Ectodermal cell (in vitro differentiated cells): Measurements from ENCODE around the gene LPAR3.

Experiments
- H3K27ac ChIP-seq: 2 replicates; pipeline ENCODE4 v1.7.0; 2013; ENCODE audit warnings: mild to moderate bottlenecking, low read depth, low read length; ENCODE audit not compliant: insufficient read depth, poor library complexity, severe bottlenecking
- H3K27me3 ChIP-seq: 2 replicates; pipeline ENCODE4 v1.7.0; 2013; ENCODE audit warnings: mild to moderate bottlenecking, low read length; ENCODE audit not compliant: insufficient read depth, control insufficient read depth, poor library complexity, severe bottlenecking
- H3K36me3 ChIP-seq: one replicate; pipeline ENCODE4 v1.7.0; 2013; ENCODE audit warnings: low read length; ENCODE audit not compliant: control insufficient read depth, insufficient read depth
- H3K4me1 ChIP-seq: one replicate; pipeline ENCODE4 v1.7.0; 2013; ENCODE audit warnings: low read length; ENCODE audit not compliant: control insufficient read depth, insufficient read depth
- H3K4me3 ChIP-seq: 2 replicates; pipeline ENCODE4 v1.7.0; 2013; ENCODE audit warnings: low read depth, low read length, control low read depth; ENCODE audit not compliant: insufficient read depth
- H3K9me3 ChIP-seq: 2 replicates; pipeline ENCODE4 v1.7.0; 2013; ENCODE audit warnings: mild to moderate bottlenecking, low read length, moderate library complexity; ENCODE audit not compliant: control insufficient read depth
- WGBS, 2 experiments: methylation state at CpG; one replicate each; pipeline ENCODE4 v1.1.7; 2013; ENCODE audit warnings: missing lambda C conversion rate in 2 of 2; 5-methylcytosine and 5-hydroxymethylcytosine counted together

The LPAR3 gene

DNA sequence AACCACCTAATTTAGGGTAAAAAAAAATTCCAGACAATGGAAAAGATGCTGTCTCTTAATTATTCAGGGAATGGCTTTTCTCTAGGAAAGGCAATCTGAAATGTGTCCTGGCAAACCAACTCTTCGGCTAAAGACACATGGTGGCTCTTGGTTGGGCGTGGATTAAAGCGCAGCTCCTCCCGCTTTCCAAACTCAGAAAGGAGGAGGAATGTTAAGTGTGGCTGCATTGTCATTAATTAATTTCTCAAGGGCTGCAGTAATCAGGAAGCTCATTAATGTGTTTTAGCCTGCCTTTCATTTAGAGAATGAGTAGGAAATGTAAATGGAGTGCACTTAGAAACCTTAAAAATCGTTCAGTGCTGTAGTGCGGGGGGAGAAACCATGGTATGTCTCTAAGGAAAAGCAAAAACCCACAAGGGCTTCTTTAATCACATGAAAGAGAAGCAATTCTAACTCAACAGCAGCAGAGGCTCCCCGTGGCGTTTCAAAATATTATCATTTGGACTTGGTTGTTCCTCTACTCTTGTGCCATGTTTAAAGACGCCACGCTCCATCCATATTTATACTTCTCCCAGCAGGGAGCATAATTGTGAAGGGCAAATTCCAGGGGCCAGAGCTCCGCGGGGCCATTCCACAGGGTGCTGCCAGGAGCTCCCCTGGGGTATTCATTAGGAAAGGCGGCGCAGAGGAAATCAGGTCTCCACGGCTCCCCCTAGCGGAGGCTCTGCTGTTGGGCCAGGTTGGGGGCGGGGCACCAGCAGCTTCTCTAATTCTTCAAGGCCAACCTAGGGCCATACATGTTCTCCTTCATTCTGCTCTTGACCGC lies 110.8 kb downstream of the LPAR3 start:
- Histone ChIP-seq H3K27ac (no peak overlapping the region), H3K4me1 (no peaks in the 10 kb centered on the region), H3K9me3 (no peaks in the 10 kb centered on the region), H3K36me3 (no peaks in the 10 kb centered on the region), H3K27me3 (no peaks in the 10 kb centered on the region), H3K4me3 (no peak overlapping the region)
- 72 to 73% methylated on average over 18 of the region's 18 CpGs for WGBS, 2 experiments

GRCh38 chr1:84780000-84780716 lies 112.8 kb downstream of the LPAR3 start:
- Histone ChIP-seq H3K4me1 (no peaks in the 10 kb centered on the region), H3K9me3 (no peaks in the 10 kb centered on the region), H3K4me3 (no peak overlapping the region), H3K27ac (no peak overlapping the region), H3K36me3 (no peaks in the 10 kb centered on the region), H3K27me3 (no peaks in the 10 kb centered on the region)
- 90 to 91% methylated on average over 6 to 8 of the region's 8 CpGs for WGBS, 2 experiments

GRCh38 chr1:84776639-84777038 lies 116.4 kb downstream of the LPAR3 start:
- Histone ChIP-seq H3K36me3 (no peaks in the 10 kb centered on the region), H3K4me3 (no peak overlapping the region), H3K9me3 (no peaks in the 10 kb centered on the region), H3K4me1 (no peaks in the 10 kb centered on the region), H3K27me3 (no peaks in the 10 kb centered on the region), H3K27ac (no peak overlapping the region)
- WGBS, 2 experiments, result 85 to 91% methylated on average over 4 to 5 of the region's 5 CpGs

DNA sequence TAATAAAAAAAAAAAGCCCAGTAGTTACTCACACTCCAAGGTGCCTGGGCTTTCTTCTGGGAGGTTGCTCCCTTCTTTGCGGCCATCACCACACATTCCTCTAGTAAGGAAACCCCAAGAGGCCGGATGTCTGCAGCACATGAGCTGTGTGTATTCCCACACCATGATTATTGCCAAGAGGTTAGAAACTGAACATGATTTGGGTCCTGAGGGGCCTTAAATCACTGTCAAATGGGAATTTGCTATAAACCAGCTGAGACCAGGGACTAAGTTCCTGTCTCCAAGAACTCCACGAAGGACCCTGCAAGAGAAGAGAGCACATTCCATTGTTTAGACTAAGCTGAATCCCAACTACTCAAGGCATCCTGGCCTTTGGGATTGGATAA lies 117.5 kb downstream of the LPAR3 start:
- Histone ChIP-seq H3K4me1 (no peaks in the 10 kb centered on the region), H3K36me3 (no peaks in the 10 kb centered on the region), H3K9me3 (no peaks in the 10 kb centered on the region), H3K27me3 (no peaks in the 10 kb centered on the region), H3K27ac (no peak overlapping the region), H3K4me3 (no peak overlapping the region)
- WGBS, 2 experiments, result 96 to 97% methylated on average over 2 of the region's 3 CpGs

DNA sequence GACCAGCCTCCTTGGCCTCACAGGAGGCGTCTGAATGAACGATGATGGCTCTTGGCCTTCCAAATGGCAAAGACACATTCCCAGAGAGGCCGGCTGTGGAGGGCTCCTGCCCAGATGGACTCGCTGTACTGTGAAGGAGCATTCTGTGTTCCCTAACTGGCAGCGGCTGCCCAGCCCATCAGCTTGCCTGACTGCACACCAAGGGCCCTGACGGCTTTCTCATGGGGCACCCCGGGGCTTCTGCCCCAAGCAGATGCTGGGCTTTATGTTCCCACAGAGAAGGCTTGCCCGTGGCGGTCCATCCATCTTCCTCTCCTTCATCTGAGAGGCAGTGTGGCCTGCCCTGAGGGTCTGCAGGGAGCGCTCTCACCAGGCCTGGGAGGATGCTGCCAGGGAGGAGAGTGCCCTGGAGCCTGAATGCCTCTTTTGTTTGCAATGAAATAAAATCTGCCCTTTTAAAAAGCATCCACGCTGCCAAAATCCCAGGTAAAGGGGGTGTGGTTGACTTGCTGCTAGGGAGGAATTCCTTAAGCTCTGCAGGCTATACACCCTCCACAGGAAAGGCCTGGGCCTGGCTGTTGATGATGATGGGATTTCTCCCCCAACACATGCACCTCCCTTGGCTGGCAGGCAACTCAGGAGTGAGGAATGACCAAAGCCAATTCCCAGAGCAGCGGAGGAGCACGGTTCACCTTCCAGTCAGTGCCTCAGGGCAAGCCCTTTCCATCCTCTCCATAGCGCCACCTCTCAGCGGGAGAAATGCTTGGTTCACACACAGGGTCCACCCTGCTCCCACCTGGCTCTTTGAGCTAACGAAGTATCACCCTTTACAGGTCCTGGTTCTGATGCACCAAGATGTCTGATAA lies 118.1 kb downstream of the LPAR3 start:
- Histone ChIP-seq H3K4me3 (no peak overlapping the region), H3K4me1 (no peaks in the 10 kb centered on the region), H3K36me3 (no peaks in the 10 kb centered on the region), H3K27ac (no peak overlapping the region), H3K27me3 (no peaks in the 10 kb centered on the region), H3K9me3 (no peaks in the 10 kb centered on the region)
- WGBS, 2 experiments, result 66 to 73% methylated on average over 16 of the region's 16 CpGs

DNA sequence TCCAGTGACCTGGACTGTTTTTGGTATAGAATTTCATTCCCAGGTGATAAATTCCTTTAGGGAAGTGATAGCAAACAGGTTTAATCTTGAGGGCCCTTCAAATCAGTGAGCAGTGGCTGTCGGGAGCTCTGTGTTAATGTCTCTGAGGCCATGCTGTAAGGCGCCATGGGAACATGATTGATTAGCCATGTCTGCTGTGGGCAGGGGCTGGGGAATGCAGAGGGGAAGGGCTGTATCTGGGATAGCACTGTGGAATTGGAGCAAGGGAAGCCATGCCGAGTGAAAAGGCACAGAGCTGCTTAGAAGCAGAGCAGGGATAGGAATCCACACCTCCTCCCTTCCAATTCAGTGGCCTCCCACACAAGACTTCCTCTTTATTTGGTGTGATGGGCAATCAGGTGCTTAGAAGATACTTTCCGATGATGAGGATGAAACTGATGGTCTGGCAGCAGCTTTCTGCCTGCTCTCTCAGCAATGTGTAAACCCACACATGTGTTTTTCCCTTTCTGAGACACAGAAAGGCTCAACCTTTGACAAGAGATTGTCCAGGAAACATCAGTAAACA lies 119.0 kb downstream of the LPAR3 start:
- H3K9me3 ChIP-seq, result no peaks in the 10 kb centered on the region
- H3K36me3 ChIP-seq, result no peaks in the 10 kb centered on the region
- H3K4me3 ChIP-seq, result no peak overlapping the region
- 83 to 88% methylated on average over 4 of the region's 4 CpGs for WGBS, 2 experiments
- H3K4me1 ChIP-seq, result no peaks in the 10 kb centered on the region
- no peak overlapping the region for H3K27ac ChIP-seq
- no peaks in the 10 kb centered on the region for H3K27me3 ChIP-seq

DNA sequence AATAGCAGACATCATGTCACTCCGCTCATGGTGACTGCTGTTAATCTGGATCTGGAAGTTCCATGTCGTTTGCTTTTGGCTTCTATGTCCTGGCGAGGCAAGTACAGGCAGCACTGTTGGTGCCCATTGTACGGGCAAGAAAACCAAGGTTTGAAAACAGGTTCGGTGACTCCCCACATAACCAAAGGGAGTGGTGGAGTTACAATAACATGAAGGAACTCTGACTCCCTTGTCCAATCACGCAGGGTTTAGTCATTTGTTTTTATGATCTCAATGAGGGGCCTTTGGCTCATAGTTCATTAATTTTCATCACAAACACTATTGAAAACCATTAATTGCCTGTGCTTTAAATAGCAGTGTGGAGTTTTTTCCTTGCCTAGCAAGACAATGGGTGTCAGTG lies 119.8 kb downstream of the LPAR3 start:
- no peaks in the 10 kb centered on the region for H3K9me3 ChIP-seq
- H3K4me3 ChIP-seq, result no peak overlapping the region
- H3K36me3 ChIP-seq, result no peaks in the 10 kb centered on the region
- no peaks in the 10 kb centered on the region for H3K27me3 ChIP-seq
- H3K27ac ChIP-seq, result no peak overlapping the region
- WGBS, 2 experiments, result 89% methylated on average over 5 to 6 of the region's 6 CpGs
- no peaks in the 10 kb centered on the region for H3K4me1 ChIP-seq

GRCh38 chr1:84772428-84772943 lies 120.5 kb downstream of the LPAR3 start:
- no peak overlapping the region for H3K4me3 ChIP-seq
- no peak overlapping the region for H3K27ac ChIP-seq
- no peaks in the 10 kb centered on the region for H3K27me3 ChIP-seq
- 20 to 23% methylated on average over 6 of the region's 6 CpGs for WGBS, 2 experiments
- no peaks in the 10 kb centered on the region for H3K4me1 ChIP-seq
- no peaks in the 10 kb centered on the region for H3K9me3 ChIP-seq
- no peaks in the 10 kb centered on the region for H3K36me3 ChIP-seq

GRCh38 chr1:84771895-84772294 lies 121.1 kb downstream of the LPAR3 start:
- Histone ChIP-seq H3K27me3 (no peaks in the 10 kb centered on the region), H3K27ac (no peak overlapping the region)

More at GRCh38 chr1:84771895-84772294, 121.1 kb downstream of the LPAR3 start:
- Histone ChIP-seq H3K4me1 (no peaks in the 10 kb centered on the region), H3K4me3 (no peak overlapping the region), H3K36me3 (no peaks in the 10 kb centered on the region), H3K9me3 (no peaks in the 10 kb centered on the region)
- 68 to 69% methylated on average over 2 of the region's 2 CpGs for WGBS, 2 experiments
